ENCODE results near the gene PTPN20.

- TF ChIP-seq EZH2 (IDR thresholded peaks at IDR 0.05), result no peak
- TF ChIP-seq POLR2AphosphoS5 (IDR thresholded peaks at IDR 0.05; ENCODE audit: borderline replicate concordance, low read depth, low read length), result no peak
- no peak for TF ChIP-seq FOXP2 (optimal IDR thresholded peaks at IDR 0.05; ENCODE audit: control extremely low read depth, extremely low read length, insufficient read depth)
Observed at GRCh38 chr10:47021850-47022249, 110.6 kb downstream of the PTPN20 start.
